ENCODE measurements around the gene BAZ1B. TPM values are rescaled to one million over a fixed set of nuclear protein-coding genes. Genes with fewer than 3 reads are reported as not detected.
A peak's percentile ranks its signal among the peaks of the same experiment; 100 is the strongest.
"Not testable (repeated sequence)": the region's sequence is repeated elsewhere in the genome, so short reads cannot be mapped to it uniquely, and the experiment has no call there.

The BAZ1B gene
- total RNA-seq, 1 donor from 2014 or later = 80.7 TPM

GRCh38 chr7:73423519-73424488 is 98.3 kb downstream of the BAZ1B start:
- Mint-ChIP-seq H3K27me3 (ENCODE audit: unreplicated experiment) (no peaks in the 10 kb centered on the region), H3K4me3 (ENCODE audit: unreplicated experiment) (peak overlapping the region; percentile 47), H3K4me1 (ENCODE audit: unreplicated experiment) (peaks cover 17% of the 10 kb centered on the region), H3K27ac (ENCODE audit: unreplicated experiment) (peak overlapping the region; percentile 23), H3K36me3 (ENCODE audit: unreplicated experiment) (no peaks in the 10 kb centered on the region), H3K9me3 (ENCODE audit: unreplicated experiment) (no peaks in the 10 kb centered on the region)
- no peak for TF ChIP-seq CTCF (IDR thresholded peaks at IDR 0.05)
- DNase-seq (ENCODE audit: extremely low spot score, unreplicated experiment) = no peak

- not testable (repeated sequence) for H3K36me3 Mint-ChIP-seq (ENCODE audit: unreplicated experiment); H3K27ac Mint-ChIP-seq (ENCODE audit: unreplicated experiment); DNase-seq (ENCODE audit: extremely low spot score, unreplicated experiment); H3K9me3 Mint-ChIP-seq (ENCODE audit: unreplicated experiment); H3K27me3 Mint-ChIP-seq (ENCODE audit: unreplicated experiment); H3K4me3 Mint-ChIP-seq (ENCODE audit: unreplicated experiment)
- peaks cover 17% of the 10 kb centered on the region for H3K4me1 Mint-ChIP-seq (ENCODE audit: unreplicated experiment)
These were observed 101.5 kb downstream of the BAZ1B start for GRCh38 chr7:73420610-73421009.

GRCh38 chr7:73420016-73420415 is 102.1 kb downstream of the BAZ1B start:
- DNase-seq (ENCODE audit: extremely low spot score, unreplicated experiment); H3K27me3 Mint-ChIP-seq (ENCODE audit: unreplicated experiment); H3K9me3 Mint-ChIP-seq (ENCODE audit: unreplicated experiment); H3K4me3 Mint-ChIP-seq (ENCODE audit: unreplicated experiment); H3K36me3 Mint-ChIP-seq (ENCODE audit: unreplicated experiment): not testable (repeated sequence)
- Mint-ChIP-seq H3K27ac (ENCODE audit: unreplicated experiment) (peak overlapping the region; percentile 52), H3K4me1 (ENCODE audit: unreplicated experiment) (peaks cover 13% of the 10 kb centered on the region)

- no peaks in the 10 kb centered on the region for H3K36me3 Mint-ChIP-seq (ENCODE audit: unreplicated experiment)
These were observed 103.9 kb downstream of the BAZ1B start for GRCh38 chr7:73418113-73418703.

GRCh38 chr7:73410541-73411131 is 111.5 kb downstream of the BAZ1B start:
- not testable (repeated sequence) for H3K36me3 Mint-ChIP-seq (ENCODE audit: unreplicated experiment); H3K9me3 Mint-ChIP-seq (ENCODE audit: unreplicated experiment); H3K27ac Mint-ChIP-seq (ENCODE audit: unreplicated experiment); H3K4me3 Mint-ChIP-seq (ENCODE audit: unreplicated experiment); DNase-seq (ENCODE audit: extremely low spot score, unreplicated experiment); H3K27me3 Mint-ChIP-seq (ENCODE audit: unreplicated experiment)
- peaks cover 10% of the 10 kb centered on the region for H3K4me1 Mint-ChIP-seq (ENCODE audit: unreplicated experiment)

More at GRCh38 chr7:73418113-73418703, 103.9 kb downstream of the BAZ1B start:
- no peak overlapping the region for H3K4me3 Mint-ChIP-seq (ENCODE audit: unreplicated experiment)
- peaks cover 6% of the 10 kb centered on the region for H3K4me1 Mint-ChIP-seq (ENCODE audit: unreplicated experiment)
- H3K9me3 Mint-ChIP-seq (ENCODE audit: unreplicated experiment) = no peaks in the 10 kb centered on the region
- no peak for DNase-seq (ENCODE audit: extremely low spot score, unreplicated experiment)
- no peak for TF ChIP-seq CTCF (IDR thresholded peaks at IDR 0.05)
- peaks cover 2% of the 10 kb centered on the region for H3K27me3 Mint-ChIP-seq (ENCODE audit: unreplicated experiment)
- no peak overlapping the region for H3K27ac Mint-ChIP-seq (ENCODE audit: unreplicated experiment)

- H3K9me3 Mint-ChIP-seq (ENCODE audit: unreplicated experiment); H3K27ac Mint-ChIP-seq (ENCODE audit: unreplicated experiment); H3K4me3 Mint-ChIP-seq (ENCODE audit: unreplicated experiment); H3K27me3 Mint-ChIP-seq (ENCODE audit: unreplicated experiment); H3K36me3 Mint-ChIP-seq (ENCODE audit: unreplicated experiment); DNase-seq (ENCODE audit: extremely low spot score, unreplicated experiment); H3K4me1 Mint-ChIP-seq (ENCODE audit: unreplicated experiment): not testable (repeated sequence)
These were observed 117.2 kb downstream of the BAZ1B start for GRCh38 chr7:73404860-73405259.

GRCh38 chr7:73399185-73400050 is 122.7 kb downstream of the BAZ1B start:
- not testable (repeated sequence) for H3K9me3 Mint-ChIP-seq (ENCODE audit: unreplicated experiment); DNase-seq (ENCODE audit: extremely low spot score, unreplicated experiment); H3K36me3 Mint-ChIP-seq (ENCODE audit: unreplicated experiment); H3K27ac Mint-ChIP-seq (ENCODE audit: unreplicated experiment); H3K27me3 Mint-ChIP-seq (ENCODE audit: unreplicated experiment); H3K4me1 Mint-ChIP-seq (ENCODE audit: unreplicated experiment); H3K4me3 Mint-ChIP-seq (ENCODE audit: unreplicated experiment)

Data from osteocyte (in vitro differentiated cells).